Activated CD4-positive, alpha-beta T cell treated with anti-CD3 and anti-CD28 coated beads, Interleukin-2, amount 50 U/mL, for 16 hours (primary cell): Measurements from ENCODE around the gene GRHL3.

Experiments
- DNase-seq: peaks from one replicate; pipeline ENCODE4 v3.0.0-alpha.2; 2020

GRHL3 gene

DNA sequence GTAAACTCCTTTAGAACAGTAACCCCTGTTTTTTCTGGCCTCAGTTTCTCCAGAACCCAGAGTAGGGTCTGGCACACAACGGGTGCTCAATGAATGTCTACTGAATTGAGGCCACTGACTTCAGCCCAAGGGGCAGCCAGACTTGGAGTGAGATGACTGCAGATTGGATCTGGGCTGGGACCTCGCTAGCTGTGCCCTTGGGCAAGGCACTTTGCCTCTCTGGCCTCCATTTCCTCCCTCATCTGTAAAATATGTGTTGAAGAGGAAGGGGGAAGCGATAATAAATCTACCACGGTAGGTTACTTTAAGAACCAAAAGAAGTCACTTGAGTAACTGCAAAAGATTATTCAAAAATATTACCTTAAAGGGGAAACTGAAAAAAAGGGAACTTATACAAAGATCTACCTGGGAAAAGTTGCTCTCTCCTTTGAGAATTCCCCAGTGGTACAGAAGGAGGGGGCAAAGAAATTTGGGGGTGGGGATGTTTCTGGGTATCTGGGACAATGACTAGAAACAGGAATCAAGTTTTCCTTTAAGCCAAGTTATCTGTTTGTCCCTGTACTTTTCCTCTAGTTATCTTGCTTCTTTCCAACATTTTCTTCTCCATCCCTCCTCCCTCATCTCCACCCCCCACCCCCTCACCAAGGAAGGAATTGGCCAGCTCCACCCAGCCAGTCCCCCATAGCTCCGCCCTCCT lies 394 bp upstream of the GRHL3 start:
- DNase-seq, result no peak

DNA sequence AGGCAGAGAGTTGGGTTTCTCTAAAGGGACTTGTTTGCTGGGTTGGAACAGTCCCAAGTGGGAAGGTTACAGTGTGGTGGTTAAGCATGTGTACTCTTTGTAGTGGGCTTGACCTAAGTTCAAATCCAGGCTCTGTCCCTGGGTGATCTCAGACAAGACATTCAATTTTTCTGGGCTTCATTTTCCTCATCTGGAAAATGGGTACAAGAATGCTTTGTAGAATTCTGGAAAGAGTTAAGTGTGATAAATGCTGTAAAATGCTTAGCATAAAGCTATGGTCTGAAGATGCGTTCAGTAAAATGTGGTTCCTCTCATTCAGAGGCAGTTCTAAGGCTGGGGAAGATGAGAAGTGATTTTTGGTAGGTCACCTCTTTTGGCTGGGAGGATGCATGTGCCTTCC lies 805 bp downstream of the GRHL3 start:
- DNase-seq, result no peak

DNA sequence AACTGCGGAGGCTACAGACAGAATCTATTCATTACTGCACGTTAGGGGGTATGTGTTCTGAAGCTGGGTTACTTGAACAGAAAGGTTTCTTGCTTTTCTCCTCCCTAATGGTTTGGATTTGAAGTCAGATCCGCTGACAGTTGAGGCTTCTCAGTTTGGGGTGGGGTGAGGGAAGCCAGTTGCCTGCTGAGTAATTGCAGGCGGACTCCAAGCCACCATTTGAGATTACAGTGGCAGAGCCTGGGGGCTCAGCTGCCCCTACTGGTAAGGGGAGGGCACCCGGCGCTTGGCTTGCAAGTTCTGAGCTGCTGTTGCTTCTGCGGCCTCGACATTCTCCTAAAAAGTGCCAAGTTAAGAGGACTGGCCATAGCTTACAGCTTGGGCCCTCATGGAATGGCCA lies 2.0 kb downstream of the GRHL3 start:
- peak; percentile 43 for DNase-seq

DNA sequence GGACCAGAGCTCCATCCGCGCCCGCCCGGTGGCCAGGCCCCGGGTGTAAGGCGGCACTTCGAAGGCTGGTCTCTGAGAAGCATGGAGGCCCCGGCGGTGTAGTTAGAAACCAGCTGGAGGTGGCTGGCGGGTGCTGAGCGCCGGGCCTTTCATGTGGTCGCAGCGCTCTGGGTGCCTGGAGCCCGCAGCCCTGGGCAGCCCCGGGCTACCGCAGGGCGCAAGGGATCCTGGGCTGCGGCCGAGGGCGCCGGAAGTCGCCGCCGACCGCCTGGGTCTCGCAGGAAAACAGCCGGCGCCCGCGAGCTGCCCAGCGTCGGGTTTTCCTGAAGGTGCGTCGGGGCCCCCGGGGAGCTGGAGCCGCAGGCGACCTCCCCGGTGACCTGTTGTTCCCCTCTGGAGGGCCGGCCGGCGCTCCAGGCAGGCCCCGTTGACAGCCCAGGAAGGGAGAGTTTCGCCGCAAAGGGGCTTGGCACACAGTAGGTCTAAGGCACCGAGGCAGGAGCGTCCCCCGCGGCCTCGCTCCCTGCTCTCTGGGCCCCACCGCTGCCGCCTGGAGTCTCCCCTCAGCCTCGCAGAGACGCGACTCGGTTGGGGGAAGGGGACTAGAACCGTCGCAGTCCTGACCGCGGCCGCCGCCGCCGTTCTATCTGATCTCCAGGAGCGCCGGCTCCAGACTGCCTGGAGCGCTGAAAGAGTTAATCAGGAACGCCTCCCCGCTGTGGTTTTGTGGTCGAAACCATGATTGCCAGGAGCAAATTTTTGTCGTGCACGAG lies 2.7 kb downstream of the GRHL3 start:
- peak; percentile 84 for DNase-seq

DNA sequence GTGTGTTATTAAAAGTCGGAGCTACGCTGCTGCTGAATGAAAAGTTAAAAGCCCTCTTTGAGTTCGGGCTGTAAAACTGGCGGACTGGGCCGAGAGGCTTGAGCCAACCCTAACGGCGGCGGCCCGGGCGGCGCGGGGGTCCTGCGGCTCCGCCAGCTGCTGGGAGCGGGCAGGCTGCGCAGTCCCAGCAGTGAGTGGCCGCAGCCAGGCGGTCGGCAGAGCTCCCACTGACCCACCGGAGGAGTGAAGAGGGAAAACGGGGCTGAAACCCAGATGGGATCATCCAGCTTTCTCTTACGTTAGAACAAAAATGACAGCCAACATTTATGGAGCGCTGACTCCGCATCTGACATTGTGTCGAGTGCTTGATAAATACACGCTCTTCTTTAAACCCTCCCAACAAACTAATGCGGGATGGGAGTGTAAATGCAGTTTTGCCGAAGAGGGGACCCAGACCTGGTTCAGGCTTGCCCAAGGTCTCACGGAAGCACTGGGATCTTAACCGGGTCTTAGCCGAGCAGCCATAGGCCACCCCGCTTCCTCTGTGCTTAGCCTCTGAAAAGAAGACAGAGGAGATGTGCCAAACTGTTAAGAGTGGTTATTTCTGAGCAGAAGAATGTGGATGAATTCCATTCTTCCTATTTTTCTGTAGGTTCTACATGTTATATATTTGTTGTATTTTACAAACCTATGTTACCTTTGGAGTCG lies 3.5 kb downstream of the GRHL3 start:
- no peak for DNase-seq

DNA sequence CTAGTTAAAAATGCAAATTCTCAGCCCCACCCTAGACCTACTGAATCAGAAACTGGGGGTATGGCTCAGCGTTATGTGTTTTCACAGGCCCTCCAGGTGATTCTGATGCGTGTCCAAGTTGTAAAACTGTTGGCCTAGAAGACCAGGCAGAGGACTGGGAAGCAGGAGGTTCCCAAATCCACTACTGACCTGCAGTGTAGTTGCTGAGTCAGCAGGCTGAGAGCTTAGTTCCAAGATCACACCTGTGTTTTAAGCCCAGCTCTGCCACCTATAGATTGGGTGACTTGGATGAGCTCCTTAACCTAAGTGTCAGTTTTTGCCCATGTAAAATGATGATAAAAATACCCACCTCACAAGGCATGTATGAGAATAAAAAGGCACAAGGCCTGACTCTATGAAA lies 4.1 kb downstream of the GRHL3 start:
- DNase-seq, result no peak

DNA sequence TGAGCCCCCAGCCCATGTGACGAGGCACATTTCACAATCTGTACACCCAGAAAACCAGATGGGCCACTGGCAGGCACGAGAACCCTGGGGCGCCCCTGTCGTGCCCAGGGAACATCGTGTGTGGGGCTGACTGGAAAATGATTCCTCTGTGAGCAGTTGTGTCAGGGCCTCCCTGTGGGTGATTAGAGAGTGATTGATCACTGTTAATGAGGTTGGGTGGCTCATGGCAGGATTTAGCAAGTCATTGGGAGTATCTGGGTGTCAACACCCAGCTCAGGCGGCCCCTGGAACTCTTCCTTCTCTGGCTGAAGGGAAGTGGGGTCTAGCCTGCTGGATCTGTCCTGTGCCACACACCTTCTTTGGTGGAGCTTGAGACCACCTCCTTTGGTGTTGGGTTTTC lies 5.7 kb downstream of the GRHL3 start:
- no peak for DNase-seq

DNA sequence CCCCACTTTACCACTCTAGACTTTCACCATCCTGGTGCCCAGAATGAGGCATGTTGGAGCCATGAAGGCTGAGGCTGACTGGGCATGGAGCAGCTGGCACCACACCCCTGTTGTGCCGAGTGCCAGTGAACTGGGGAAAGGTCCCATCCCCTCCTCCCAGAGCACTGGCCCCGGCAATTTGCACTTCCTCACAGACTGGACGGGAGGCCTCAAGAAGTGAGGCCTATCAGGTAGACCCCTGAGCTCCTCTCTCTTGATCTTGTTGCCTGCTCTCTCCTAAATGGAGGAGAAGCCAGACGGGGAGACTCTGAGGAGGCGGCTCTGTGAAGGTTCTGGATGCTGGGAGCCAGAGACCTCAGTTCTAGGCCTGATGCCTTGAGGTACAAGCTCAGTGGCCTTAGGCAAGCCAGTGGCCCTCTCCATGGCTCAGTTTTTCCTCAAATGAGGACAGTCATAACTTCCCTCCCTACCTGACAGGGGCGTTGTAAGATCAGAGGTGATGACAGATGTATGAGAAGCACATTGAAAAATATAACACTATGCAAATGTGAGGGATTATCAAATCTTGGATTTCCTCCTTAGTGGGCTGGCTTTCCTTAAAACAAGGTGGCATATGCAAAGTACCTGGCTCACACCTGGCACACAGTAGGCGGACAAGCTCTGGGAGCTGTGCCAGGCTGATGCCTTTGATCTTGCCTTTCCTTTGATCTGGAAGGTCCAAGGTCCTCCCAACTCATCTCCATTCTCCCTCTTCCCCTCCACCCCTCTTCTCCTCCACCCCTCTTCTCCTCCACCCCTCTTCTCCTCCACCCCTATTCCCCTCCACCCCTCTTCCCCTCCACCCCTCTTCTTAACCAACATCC lies 6.7 kb downstream of the GRHL3 start:
- no peak for DNase-seq

DNA sequence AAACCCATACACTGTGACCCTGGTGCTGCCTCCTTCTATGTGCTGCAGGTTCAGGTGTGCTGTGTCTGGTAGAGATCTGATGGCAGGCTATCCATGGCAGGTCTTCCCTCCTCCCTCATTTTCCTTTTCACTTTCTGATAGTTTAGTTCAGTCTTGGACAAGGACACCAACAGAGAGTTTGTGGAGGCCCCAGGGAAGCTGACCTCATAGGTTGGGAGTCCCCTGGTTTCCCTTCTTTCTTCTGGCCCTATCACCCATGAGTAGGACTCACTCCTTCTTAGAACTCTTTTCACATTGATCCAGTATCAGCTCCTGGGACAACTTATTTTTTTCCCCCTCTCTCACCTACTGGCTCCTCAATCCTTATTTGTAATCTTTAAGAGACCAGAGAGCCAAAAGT lies 8.3 kb downstream of the GRHL3 start:
- no peak for DNase-seq

DNA sequence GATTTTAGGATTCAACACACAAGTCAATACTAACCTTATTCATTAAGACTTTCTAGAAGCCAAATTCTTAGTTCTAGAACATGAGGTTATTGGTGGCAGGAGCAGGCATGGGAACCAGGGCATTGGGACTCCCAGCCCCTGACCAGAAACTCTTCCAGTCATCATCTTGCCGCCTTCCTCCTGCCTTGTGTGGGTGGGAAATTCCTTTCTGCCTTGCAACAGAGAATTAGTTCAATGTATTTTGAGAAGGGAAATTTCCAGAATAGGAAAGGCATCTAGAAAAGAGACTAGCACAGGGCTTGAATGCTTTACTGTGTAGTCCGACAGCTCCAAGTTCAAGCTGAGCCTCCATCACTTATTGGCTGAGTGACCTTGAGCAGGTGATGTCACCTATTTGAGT lies 8.7 kb downstream of the GRHL3 start:
- DNase-seq, result no peak

DNA sequence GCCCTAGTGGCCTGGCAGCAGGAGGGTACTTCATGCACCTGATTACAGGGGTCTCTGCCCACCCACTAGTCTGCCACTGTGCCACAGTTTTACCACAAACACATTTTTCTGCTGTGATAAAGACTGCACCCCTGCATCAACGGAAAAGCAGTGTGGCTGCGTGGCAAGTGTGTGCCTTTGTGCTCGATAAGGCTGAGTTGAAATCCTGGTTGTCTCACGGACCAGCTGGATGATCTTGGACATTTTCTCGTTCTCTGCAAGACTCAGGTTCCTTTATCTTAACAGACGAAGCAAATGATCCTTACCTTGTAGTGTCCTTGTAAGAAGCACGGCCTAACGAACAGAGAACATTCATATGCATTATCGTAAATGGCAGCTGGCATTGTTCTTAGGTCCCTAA lies 10.2 kb downstream of the GRHL3 start:
- DNase-seq, result no peak

DNA sequence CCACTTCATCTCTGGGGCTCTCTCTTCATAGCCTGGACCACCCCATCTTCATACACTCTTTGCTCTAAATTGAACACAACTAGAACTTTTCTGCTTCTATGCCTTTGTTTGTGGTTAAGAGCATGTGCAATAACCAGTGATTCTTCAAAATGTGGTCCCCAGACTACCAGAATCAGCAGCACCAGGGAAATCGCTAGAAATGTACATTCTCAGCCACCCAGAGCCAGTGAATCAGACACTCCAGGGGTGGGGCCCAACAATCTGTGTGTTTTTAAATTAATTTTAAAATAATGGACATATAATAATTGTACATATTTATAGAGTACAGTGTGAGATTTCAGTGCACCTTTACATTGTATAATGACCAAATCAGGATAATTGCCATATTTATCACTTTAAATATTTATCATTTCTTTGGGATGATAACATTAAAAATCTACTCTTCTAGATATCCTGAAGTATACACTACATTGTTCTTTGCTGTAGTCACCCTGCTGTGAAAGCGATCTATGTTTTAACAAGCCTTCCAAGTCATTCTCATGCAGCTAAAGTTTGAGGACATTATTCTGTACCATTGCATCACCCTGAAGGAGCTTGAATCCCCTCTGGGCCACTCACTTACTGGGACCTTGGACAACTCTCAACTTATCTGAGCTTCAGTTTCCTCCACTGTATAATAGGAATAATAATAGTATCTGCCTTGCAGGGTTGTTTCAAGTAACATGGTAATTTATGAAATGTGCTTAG lies 10.8 kb downstream of the GRHL3 start:
- no peak for DNase-seq

DNA sequence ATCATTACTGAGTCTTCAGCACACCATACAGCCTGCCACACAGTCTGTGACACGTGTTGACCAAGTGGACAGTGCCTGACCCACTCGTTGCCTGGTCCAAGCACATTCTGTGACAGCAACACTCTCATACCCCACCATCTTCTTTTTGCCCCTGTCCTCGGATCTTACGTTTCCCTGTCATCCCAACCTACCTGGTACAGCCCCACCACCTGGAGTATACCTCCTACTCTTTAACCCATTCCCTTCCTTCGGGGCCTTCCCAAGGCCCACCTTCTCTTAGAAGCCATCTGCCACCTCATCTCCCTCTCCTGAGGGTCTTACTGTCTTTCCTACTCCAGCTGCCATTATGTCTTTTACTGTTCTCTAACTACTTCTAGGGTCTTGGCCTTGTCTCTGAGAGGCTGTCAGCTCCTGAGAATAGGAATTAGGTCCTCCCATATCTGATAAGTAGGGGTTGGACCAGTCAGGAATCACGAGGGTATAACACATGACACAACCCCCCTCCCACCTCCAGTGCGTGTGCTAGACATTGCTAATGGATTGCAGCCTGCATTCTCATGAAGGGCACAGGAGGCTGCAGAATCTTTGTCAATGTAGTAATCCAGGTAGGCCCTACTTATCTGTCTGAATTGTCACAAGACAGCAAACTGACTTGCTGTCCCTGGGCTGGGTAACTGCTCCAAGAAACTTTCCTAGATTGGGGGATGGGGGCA lies 13.0 kb downstream of the GRHL3 start:
- no peak for DNase-seq

DNA sequence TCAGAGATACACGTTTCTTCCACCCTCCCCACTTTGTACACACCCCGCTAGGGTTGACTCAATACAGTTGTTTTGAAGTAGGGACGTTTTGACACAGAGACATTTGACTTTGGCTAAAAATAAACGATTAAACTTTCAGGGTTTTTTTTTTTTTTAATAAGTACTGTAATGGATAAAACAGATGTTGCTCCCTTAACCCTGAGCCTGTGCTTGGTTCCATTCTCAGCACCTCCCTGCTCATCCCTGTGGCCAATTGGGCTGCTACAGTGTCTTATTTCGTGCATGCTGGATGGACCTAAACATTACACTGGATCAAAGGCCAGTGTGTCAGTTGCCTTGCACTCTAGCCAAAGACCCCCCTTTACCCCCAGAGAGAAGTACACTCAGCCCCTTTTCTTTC lies 16.9 kb downstream of the GRHL3 start:
- no peak for DNase-seq

DNA sequence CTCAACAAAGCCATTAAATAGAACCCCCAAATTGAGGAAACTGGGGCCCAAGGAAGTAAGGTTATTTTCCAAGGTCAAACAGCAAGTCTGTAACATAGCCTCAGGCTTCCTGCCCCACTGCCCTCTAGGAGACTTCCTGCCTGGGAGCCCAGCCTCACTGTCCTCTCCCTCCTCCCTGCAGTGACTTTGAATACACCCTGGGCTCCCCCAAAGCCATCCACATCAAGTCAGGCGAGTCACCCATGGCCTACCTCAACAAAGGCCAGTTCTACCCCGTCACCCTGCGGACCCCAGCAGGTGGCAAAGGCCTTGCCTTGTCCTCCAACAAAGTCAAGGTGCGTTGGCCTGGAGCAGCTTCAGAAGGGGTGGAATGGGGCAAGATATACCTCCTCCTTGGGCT lies 18.3 kb downstream of the GRHL3 start:
- DNase-seq, result no peak

DNA sequence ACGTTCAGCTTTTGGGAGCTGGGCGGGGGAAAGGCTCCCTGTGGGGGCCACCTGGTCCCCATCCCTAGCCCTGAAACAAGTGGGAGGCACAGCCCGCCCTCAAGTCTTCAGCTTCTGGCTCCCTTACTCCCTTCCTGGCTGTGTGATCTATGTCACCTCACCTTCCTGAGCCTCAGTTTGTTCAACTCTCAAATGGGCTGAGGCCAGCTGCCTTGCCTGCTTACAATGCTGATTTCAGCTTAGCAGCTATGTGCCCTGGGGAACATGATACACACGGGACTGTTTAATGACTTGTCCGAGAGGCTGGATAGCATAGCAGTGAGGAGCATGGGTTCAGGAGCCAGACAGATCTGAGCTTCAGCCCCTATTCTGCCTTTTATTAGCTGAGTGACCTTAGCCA lies 19.3 kb downstream of the GRHL3 start:
- DNase-seq, result no peak

DNA sequence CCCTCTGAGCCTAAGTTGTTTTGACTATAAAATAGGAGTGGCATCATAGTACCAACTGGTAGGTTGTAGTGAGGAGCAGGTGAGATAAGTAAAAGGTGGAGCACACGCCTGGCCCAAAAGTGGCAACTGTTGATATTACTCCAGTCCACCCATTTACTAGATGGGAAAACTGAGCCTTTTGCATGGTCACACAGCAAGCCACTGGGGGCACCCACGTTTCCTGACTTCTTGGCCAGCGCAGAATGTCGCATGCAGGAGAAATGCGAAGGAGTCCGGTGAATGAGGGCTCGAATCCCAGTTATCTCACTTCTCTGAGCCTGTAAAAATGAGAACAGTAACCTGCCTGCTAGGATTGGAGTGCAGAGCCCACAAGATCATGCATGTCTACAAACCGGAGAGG lies 20.8 kb downstream of the GRHL3 start:
- no peak for DNase-seq

DNA sequence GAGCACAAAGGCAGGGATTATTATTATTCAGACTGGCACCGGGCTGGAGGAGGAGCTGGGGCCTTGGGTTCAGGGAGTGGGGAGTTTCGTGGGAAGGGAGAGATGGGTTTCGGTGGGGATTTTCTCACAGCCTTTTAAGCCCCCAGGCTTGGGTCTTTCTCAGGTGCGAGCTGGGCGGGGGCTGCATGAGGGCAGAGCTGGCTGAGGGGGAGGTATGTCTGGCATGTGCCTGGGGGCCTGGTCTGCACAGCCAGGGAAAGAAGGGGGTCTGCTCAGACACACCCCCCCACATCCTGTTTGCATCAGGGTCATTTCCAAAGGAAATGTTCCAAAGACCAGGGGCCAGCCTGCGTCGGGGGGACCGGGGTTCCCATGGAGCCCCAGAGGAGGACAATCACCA lies 21.6 kb downstream of the GRHL3 start:
- DNase-seq, result no peak

DNA sequence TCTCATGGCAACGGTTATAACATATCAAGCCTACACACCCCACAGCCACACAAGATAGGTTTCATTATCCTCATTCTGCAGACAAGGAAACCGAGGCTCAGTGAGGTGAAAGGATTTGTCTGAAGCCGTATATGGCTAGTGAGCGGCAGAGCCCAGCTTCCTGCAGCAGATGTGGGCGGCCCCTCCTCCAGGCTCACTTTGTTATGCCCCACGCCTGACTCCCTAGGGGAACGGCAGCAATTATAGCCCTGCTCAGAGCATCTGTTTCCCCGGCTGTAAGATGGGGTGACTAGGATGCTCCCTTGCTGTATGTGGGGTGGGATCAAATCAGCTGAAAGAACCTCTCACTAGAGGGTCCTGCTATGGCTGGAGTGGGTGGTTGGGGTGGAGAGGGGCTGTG lies 22.1 kb downstream of the GRHL3 start:
- no peak for DNase-seq

DNA sequence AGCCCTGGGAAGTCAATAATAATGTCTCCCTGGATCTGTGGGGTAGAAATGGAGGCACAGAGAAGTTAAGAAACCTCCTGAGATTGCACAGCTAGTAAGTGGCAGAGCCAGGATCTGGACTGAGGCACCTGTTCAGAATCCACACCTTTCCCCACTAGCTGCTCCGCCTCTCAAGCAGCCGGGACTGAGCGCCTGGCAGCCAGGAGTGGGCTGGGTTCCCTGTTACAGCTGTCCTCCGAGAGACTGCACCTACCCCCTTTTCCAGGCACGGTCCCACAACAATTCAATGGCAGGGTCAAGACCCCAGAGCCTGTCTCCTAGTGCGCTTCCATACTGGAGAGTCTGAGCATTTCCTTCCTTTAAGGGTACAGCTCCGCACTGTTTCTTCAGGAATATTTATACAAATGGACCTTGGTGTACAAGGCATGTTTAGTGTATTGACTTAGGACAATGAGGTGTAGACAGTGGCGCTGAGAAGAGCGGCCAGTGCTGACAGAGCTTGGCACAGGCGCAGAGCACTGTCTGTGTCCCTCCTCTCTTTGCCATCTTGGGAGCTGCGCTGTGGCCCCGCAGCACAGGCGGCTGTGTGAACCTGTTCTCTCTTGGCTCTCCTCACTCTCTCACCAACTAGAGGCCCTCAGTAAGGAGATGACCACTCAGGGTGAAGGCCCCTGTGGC lies 24.4 kb downstream of the GRHL3 start:
- DNase-seq, result no peak

DNA sequence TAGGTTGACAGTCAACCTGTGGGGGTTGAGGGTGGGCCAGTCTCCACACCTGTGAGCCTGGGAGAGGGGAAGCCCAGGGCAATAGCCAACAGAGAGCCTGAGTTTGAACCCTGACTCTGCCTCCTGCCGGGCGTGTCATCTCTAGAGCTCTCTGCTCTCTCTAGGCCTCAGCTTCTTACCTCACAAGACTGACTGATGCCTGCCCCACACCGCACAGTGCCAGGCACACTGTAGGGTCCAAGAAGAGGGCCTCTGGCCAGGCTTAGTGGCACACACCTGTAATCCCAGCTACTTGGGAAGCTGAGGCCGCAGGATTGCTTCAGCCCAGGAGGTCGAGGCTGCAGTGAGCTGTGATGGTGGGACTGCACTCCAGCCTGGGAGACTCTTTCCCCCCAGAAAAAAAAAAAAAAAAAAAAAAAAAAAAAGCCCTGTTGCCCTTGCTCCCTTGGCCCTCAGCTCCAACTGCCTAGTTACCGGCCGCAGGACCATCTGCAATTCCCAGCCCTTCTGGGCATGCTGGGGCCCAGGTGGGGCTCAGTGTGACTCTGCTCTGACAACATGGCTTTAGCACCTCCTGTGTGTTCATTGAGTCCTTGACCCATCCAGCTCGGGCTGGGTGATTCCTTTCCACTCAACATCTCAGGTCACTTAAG lies 25.1 kb downstream of the GRHL3 start:
- DNase-seq, result no peak
